ENCODE measurements around the gene GLCCI1. TPM values are rescaled to one million over a fixed set of nuclear protein-coding genes. Genes with fewer than 3 reads are reported as not detected.

Gene GLCCI1
- total and polyA plus RNA-seq, 10 of the 15 experiments (the other 5 are each of a cell fraction or from before 2014, with no cell fraction given), result 12.6 to 92.0 (median 27.6) TPM

DNA sequence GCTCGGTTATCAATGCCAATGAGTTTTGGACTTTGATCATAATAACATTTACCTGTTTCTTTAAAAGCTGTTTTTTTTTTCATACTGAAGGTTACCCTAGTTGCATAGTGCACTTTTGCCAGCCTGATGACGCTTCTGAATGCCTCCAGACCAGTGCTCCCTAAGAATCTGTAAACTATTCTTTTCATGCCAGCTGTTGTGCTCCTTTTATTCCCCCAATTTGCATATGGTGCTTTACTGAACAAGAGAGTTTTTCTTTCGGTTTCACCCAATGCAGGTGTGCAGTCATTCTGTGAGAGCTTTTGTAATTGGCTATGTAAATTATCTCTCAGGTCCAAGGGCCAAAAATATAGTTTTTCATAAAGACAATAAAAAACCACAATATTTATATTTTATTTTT is 48.1 kb upstream of the GLCCI1 start (continued):
- TF ChIP-seq, protein P1, sequence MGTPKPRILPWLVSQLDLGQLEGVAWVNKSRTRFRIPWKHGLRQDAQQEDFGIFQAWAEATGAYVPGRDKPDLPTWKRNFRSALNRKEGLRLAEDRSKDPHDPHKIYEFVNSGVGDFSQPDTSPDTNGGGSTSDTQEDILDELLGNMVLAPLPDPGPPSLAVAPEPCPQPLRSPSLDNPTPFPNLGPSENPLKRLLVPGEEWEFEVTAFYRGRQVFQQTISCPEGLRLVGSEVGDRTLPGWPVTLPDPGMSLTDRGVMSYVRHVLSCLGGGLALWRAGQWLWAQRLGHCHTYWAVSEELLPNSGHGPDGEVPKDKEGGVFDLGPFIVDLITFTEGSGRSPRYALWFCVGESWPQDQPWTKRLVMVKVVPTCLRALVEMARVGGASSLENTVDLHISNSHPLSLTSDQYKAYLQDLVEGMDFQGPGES (IDR thresholded peaks at IDR 0.05), result no peak
- TF ChIP-seq MEF2B (IDR thresholded peaks at IDR 0.05; ENCODE audit: partially characterized antibody, poor library complexity, severe bottlenecking), result peak; percentile 68
- TF ChIP-seq ZNF622 (IDR thresholded peaks at IDR 0.05), result no peak
- TF ChIP-seq, protein P2, sequence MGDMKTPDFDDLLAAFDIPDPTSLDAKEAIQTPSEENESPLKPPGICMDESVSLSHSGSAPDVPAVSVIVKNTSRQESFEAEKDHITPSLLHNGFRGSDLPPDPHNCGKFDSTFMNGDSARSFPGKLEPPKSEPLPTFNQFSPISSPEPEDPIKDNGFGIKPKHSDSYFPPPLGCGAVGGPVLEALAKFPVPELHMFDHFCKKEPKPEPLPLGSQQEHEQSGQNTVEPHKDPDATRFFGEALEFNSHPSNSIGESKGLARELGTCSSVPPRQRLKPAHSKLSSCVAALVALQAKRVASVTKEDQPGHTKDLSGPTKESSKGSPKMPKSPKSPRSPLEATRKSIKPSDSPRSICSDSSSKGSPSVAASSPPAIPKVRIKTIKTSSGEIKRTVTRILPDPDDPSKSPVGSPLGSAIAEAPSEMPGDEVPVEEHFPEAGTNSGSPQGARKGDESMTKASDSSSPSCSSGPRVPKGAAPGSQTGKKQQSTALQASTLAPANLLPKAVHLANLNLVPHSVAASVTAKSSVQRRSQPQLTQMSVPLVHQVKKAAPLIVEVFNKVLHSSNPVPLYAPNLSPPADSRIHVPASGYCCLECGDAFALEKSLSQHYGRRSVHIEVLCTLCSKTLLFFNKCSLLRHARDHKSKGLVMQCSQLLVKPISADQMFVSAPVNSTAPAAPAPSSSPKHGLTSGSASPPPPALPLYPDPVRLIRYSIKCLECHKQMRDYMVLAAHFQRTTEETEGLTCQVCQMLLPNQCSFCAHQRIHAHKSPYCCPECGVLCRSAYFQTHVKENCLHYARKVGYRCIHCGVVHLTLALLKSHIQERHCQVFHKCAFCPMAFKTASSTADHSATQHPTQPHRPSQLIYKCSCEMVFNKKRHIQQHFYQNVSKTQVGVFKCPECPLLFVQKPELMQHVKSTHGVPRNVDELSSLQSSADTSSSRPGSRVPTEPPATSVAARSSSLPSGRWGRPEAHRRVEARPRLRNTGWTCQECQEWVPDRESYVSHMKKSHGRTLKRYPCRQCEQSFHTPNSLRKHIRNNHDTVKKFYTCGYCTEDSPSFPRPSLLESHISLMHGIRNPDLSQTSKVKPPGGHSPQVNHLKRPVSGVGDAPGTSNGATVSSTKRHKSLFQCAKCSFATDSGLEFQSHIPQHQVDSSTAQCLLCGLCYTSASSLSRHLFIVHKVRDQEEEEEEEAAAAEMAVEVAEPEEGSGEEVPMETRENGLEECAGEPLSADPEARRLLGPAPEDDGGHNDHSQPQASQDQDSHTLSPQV (IDR thresholded peaks at IDR 0.05), result no peak
- TF ChIP-seq, protein P3, sequence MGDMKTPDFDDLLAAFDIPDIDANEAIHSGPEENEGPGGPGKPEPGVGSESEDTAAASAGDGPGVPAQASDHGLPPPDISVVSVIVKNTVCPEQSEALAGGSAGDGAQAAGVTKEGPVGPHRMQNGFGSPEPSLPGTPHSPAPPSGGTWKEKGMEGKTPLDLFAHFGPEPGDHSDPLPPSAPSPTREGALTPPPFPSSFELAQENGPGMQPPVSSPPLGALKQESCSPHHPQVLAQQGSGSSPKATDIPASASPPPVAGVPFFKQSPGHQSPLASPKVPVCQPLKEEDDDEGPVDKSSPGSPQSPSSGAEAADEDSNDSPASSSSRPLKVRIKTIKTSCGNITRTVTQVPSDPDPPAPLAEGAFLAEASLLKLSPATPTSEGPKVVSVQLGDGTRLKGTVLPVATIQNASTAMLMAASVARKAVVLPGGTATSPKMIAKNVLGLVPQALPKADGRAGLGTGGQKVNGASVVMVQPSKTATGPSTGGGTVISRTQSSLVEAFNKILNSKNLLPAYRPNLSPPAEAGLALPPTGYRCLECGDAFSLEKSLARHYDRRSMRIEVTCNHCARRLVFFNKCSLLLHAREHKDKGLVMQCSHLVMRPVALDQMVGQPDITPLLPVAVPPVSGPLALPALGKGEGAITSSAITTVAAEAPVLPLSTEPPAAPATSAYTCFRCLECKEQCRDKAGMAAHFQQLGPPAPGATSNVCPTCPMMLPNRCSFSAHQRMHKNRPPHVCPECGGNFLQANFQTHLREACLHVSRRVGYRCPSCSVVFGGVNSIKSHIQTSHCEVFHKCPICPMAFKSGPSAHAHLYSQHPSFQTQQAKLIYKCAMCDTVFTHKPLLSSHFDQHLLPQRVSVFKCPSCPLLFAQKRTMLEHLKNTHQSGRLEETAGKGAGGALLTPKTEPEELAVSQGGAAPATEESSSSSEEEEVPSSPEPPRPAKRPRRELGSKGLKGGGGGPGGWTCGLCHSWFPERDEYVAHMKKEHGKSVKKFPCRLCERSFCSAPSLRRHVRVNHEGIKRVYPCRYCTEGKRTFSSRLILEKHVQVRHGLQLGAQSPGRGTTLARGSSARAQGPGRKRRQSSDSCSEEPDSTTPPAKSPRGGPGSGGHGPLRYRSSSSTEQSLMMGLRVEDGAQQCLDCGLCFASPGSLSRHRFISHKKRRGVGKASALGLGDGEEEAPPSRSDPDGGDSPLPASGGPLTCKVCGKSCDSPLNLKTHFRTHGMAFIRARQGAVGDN (IDR thresholded peaks at IDR 0.05), result no peak
- TF ChIP-seq NFIC (IDR thresholded peaks at IDR 0.05; ENCODE audit: low read depth, low read length), result peak; percentile 89
- TF ChIP-seq MYB (IDR thresholded peaks at IDR 0.05; ENCODE audit: borderline replicate concordance, low read depth, low read length), result no peak
- TF ChIP-seq SP1 (IDR thresholded peaks at IDR 0.05; ENCODE audit: low read depth, low read length), result peak; percentile 41
- peak; percentile 86 for TF ChIP-seq JUNB (IDR thresholded peaks at IDR 0.05)
- TF ChIP-seq NRF1 (conservative IDR thresholded peaks at IDR 0.05; ENCODE audit: low read depth, low read length), result no peak
- TF ChIP-seq CBFB (IDR thresholded peaks at IDR 0.05; ENCODE audit: low read depth), result no peak
- TF ChIP-seq BHLHE40 (IDR thresholded peaks at IDR 0.05; ENCODE audit: borderline replicate concordance in 1 of 2, low read depth in 2 of 2, low read length in 1 of 2), result peak in 1 of 2 experiments; percentile 64; a peak in 2 of 4 replicates
